ENCODE results near the gene NPHP3.
"Not testable (repeated sequence)": the region's sequence is repeated elsewhere in the genome, so short reads cannot be mapped to it uniquely, and the experiment has no call there.

Gene NPHP3

GRCh38 chr3:132722165-132723023, at the start of gene NPHP3:
TSS of gene NPHP3 (minus strand) at chr3:132722409. CDS start at chr3:132722355, 54 bp downstream.
- DNase-seq (ENCODE audit: low spot score): peak; percentile 99

- no peak for DNase-seq (ENCODE audit: low spot score)
Measured at GRCh38 chr3:132758740-132759139, 36.5 kb upstream of the NPHP3 start.

DNA sequence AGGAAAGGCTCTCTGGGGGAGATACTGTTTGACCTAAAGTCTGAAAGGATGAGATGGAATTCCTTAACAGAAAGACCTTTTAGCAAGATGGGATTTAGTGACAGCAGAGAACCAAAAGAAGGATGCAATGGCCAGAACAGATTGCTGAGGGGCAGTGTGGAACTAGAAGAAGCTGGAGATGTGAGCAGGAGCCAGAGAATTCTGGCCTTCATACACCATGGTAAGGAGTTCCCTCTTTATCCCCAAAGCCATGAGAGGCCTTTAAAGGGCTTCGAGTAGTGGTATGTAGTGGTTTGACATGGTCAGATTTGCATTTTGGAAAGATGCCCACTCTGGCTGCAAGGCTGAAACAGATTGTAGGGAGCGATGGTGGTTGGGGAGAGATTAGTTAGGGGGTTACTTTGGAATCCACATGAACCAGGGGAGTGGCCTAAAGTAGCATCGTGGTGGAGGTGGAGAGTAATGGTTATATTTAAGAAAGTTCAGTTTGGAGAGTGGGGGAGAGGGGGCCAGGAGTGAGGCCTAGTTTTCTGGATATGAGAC, 34.0 kb upstream of the NPHP3 start:
- no peak for DNase-seq (ENCODE audit: low spot score)

- no peak for DNase-seq (ENCODE audit: low spot score)
Measured at GRCh38 chr3:132753946-132754345, 31.7 kb upstream of the NPHP3 start.

GRCh38 chr3:132749786-132750185, 27.6 kb upstream of the NPHP3 start:
- DNase-seq (ENCODE audit: low spot score): no peak

DNA sequence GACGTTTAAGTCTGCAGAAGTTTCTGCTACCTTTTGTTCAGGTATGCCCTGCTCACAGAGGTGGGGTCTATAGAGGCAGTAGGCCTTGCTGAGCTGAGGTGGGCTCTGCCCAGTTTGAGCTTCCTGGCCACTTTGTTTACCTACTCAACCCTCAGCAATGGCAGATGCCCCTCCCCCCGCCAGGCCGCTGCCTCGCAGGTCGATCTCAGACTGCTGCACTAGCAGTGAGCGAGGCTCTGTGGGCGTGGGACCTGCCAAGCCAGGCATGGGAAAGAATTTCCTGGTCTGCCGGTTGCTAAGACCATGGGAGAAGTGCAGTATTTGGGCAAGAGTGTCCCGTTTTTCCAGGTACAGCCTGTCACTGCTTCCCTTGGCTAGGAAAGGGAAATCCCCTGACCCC, 24.5 kb upstream of the NPHP3 start:
- DNase-seq (ENCODE audit: low spot score): not testable (repeated sequence)

DNA sequence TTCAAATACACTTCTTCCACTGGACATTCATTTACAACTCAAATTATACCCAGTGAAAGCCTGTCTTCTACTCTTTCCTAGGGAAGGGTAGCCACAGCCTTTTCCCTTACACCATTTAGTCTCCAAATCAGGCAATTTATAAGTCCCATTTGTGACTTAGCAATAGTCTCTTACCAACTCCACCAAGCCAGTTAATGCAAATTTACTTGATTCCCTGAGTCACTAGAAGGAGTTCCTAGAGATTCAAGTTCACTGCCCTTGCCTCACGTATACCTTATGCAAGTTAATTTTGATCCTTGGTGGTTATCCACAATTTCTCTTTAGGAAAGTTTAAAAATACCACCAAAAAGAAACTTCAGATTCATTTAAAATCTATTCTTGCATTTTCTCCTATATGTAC, 16.1 kb upstream of the NPHP3 start:
- DNase-seq (ENCODE audit: low spot score): no peak

DNA sequence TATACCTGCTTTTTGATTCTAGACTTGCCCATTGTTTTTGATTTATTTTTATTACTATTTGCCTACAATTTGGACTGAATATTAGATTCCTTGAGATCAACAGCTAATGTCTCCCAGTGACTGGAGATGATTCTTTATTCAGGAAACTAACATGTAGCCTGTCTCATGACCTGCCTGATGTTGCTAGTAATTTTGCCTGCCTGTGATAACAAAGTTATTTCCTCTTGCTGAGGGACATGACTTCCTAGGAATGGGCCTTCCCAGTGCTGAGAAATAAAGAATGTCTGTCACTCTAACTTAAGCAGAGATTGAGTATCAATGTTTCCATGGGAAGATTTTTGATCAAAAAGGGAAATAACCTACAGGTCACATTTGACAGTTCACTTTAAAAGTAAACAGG, 13.4 kb upstream of the NPHP3 start:
- DNase-seq (ENCODE audit: low spot score): no peak

DNA sequence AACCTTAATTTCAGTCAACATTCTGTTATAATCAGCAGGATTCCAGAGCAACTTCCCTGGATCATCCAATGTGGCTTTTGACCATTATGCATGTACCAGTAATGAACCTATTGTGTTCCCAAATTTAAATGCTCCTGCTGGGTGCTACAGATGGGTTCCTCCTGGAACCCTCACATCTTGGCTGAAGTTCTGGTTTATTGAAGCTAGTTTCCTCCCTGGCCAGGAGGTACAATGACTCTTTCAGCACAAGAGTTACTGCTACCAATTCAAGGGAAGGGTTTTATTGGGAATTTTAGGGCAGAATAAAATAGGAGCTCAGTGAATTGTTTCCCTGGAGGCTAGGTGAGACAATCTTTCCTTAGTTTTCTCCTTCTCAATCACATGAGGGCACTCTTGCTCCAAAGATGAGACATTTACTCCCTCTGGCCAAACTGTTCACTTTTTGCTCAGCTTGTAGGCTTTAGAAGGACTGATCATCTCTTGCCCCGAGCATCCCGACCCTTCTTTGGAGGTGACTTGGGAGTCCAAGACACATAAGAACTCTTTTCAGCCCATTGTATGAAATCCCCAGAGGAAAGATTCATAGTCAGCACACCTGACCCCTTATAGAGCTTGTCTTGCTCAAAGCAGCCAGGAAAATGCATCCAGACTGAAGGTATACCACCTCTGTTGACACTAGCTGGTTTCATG, 8.8 kb upstream of the NPHP3 start:
- peak; percentile 66 for DNase-seq (ENCODE audit: low spot score)

DNA sequence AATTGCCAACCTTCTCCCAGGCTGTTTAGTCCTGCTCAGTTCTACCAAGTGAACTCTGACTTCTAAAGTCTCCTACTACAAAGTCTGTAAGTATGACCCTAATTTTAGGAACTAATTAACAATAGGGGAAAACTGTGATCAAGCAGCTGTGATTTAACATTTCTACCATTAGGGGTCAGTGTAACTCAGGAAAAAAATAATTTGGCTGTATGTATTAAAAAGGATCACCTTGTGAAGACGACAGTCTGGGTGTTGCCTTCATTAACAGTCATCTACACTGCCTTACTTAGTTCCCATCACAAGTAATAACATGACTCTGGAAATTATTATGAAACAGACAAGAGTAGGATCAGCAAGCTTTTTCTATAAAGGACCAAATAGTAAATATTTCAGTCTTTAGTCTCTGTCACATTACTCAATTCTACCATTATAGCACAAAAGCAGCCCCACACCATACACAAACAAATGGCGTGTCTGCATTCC, 4.2 kb upstream of the NPHP3 start:
- DNase-seq (ENCODE audit: low spot score): peak; percentile 30

GRCh38 chr3:132723024-132723950, 1.1 kb upstream of the NPHP3 start:
- DNase-seq (ENCODE audit: low spot score): no peak

DNA sequence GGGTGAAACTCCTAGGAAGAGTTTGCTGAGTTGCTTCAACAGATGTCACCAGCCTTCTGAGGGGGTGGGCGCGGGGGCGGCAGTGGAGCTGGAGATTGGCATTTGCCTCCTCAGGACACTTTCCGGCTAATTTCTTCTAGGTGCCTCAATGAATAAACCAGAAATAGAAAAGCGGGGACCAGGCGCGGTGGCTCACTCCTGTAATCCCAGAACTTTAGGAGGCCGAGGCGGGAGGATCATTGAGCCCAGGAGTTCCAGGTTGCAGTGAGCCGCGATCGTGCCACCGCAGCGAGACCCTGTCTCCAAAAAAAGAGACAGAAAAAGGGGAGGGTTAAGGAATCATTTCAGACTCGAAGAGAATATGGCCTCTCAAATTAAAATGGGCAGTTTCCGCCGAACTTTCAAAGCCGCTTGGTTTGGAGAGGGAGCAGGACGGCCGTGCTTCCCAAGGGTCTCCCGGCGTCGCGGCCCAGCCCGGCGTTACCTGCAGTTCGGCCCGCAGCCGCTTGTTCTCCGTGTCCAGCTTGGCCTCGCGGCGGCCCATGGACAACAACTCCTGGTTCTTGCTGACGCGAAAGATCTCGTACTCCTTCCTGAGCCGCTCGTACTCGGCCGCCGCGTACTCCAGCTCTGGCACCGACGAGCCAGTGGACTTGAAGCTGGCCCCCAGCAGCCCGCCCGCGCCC, 587 bp downstream of the NPHP3 start:
- DNase-seq (ENCODE audit: low spot score): peak; percentile 70

GRCh38 chr3:132720228-132720627, 2.0 kb downstream of the NPHP3 start:
- DNase-seq (ENCODE audit: low spot score): no peak

DNA sequence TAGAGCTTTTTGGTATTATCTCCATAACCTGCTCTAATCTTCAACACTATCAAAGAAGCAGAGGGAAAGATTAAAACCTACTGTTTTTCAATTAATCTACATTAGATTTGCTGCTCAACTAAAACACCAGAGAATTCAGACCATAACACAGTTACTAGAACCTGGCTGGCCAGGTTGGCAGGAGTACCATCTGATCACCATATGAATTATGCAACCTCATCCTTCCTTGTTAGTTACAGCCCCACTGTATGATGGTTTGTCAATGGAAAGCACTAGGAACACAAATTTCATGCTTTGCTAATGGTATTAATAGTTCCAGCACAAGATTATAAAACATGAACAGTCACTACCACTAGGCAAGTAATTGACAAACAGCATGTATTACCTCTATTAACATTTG, 5.8 kb downstream of the NPHP3 start:
- no peak for DNase-seq (ENCODE audit: low spot score)

GRCh38 chr3:132713977-132714727, 8.1 kb downstream of the NPHP3 start:
- DNase-seq (ENCODE audit: low spot score): no peak

- DNase-seq (ENCODE audit: low spot score): no peak
Measured at GRCh38 chr3:132710311-132710710, 11.9 kb downstream of the NPHP3 start.

DNA sequence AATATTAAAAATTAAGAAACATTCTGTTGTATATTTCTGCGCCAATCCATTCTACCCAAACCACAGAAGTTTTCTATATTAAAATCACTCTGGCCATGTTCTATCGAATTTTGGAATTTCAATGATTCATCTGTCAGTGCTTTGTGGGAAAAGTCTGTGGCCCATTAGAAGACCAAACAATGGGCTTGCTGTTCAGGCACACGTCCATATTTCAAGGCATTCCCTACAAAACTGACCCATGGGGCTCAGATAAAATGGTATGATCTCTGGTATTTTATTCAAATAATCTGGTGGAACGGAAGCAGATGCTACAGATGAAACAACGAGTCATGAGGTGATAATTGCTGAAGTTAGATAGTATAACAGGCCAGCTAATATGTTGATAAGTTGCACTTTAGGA, 12.4 kb downstream of the NPHP3 start:
- DNase-seq (ENCODE audit: low spot score): no peak

GRCh38 chr3:132703733-132704132, 18.5 kb downstream of the NPHP3 start:
- no peak for DNase-seq (ENCODE audit: low spot score)

DNA sequence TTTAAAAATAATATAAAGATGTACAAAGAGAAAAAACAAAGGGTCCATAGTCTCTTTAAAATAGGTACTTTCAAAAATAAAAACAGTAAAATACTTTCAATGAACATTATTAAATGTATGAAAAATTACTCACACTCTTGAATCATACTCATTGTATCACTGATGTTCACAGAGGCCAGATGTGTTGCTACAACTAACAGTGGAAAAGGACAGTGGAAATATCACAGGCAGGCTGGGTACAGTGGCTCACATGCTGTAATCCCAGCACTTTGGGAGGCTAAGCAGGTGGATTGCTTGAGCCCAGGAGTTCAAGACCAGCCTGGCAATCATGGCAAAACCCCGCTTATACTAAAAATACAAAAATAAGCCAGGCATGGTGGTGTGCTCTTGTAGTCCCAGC, 26.8 kb downstream of the NPHP3 start:
- peak; percentile 10 for DNase-seq (ENCODE audit: low spot score)

DNA sequence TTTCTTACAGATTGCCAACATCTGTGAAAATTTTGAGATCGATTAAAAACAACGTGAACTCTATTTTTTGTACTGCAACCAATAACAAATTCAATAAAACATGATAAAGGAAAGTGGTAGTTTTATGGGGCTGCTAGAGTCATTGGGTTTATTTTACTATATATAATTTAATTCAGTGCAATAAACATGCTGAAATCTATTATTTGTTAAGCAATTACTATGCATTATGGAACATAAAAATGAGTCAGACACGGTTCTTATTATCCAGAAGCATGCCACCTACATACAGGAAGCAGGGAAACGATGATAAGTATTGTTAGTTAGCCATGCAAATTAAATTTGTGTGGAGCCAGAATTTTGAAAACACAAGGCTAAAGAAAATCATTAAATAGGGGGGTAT, 27.2 kb downstream of the NPHP3 start:
- no peak for DNase-seq (ENCODE audit: low spot score)

GRCh38 chr3:132690040-132690439, 32.2 kb downstream of the NPHP3 start:
- no peak for DNase-seq (ENCODE audit: low spot score)
